Bronchial epithelial cell (primary cell): ENCODE data around the gene AQP6. TPM values are rescaled to one million over a fixed set of nuclear protein-coding genes. Genes with fewer than 3 reads are reported as not detected.

Experiments
- DNase-seq: peaks from one replicate; pipeline ENCODE4 v3.0.0-alpha.2; 2010; ENCODE audit warnings: low read depth
- FAIRE-seq: peaks from 2 replicates; lab custom pipeline; 2011; peaks lifted over from hg19 to GRCh38; lab: Jason Lieb, UNC
- H3K27me3 ChIP-seq: 2 replicates; pipeline ENCODE4 v1.5.1; 2011; ENCODE audit warnings: low read length; ENCODE audit not compliant: control insufficient read depth, insufficient read depth
- H3K36me3 ChIP-seq: 2 replicates; pipeline ENCODE4 v1.5.1; 2011; ENCODE audit warnings: low read length; ENCODE audit not compliant: control insufficient read depth, insufficient read depth
- H3K4me3 ChIP-seq: 2 replicates; pipeline ENCODE4 v1.5.1; 2011; ENCODE audit warnings: mild to moderate bottlenecking, low read depth, low read length, control low read depth
- total RNA-seq: library from RNA; depleted of rRNA; stranded (reverse); fragments of >200 nt; gene quantifications from 2 replicates; pipeline ENCODE4 v1.2.1, GENCODE V29; 2014
- TF ChIP-seq, protein P1 (sequence below): IDR thresholded peaks from 2 replicates; pipeline ENCODE4 v1.5.1; 2011; ENCODE audit warnings: mild to moderate bottlenecking, moderate library complexity, low read length, control low read depth, inconsistent platforms; ENCODE audit not compliant: insufficient read depth, severe bottlenecking

Gene AQP6
- total RNA-seq, 1 donor from 2014 or later = not detected

DNA sequence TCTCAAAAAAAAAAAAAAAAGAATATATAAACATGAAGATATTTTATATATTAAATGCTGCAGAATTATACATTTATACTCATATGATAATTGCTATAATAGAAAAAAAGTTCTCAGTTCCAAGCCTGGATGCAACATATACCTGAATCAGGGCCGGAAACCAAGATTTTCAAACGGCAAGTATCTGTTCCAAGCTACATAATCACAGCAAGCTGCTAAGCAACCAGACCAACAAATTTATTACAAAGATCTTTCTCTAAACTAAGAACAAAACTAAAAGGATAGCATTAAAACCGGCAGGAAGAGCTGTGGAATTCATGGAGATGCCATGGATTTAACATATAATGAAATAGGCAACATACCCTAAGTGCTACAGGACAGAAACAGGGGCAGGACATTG, 45.4 kb downstream of the AQP6 start:
- H3K36me3 ChIP-seq = no peaks in the 10 kb centered on the region
- no peaks in the 10 kb centered on the region for H3K27me3 ChIP-seq
- TF ChIP-seq, protein P1, sequence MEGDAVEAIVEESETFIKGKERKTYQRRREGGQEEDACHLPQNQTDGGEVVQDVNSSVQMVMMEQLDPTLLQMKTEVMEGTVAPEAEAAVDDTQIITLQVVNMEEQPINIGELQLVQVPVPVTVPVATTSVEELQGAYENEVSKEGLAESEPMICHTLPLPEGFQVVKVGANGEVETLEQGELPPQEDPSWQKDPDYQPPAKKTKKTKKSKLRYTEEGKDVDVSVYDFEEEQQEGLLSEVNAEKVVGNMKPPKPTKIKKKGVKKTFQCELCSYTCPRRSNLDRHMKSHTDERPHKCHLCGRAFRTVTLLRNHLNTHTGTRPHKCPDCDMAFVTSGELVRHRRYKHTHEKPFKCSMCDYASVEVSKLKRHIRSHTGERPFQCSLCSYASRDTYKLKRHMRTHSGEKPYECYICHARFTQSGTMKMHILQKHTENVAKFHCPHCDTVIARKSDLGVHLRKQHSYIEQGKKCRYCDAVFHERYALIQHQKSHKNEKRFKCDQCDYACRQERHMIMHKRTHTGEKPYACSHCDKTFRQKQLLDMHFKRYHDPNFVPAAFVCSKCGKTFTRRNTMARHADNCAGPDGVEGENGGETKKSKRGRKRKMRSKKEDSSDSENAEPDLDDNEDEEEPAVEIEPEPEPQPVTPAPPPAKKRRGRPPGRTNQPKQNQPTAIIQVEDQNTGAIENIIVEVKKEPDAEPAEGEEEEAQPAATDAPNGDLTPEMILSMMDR = no peak
- FAIRE-seq = no peak
- H3K4me3 ChIP-seq = no peak overlapping the region
- no peak for DNase-seq

DNA sequence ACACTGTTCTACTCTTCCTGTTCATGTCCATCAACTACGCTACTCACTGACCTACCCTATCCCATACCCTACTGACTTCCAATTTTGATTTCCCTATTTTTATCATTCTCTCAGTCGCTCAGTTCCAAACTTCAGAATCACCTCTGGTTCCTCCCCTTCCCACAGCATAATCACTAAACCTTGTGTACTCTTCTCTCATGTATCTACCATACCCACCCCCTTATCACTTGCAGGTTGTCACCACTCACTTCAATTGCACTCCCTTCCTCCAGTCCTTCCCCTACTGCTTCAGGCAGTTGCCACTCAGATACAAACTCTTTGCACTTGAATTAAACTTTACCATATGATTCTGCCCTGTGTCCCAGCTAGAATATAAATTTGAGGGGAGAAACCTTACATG, 46.2 kb downstream of the AQP6 start:
- Histone ChIP-seq H3K27me3 (no peaks in the 10 kb centered on the region), H3K36me3 (no peaks in the 10 kb centered on the region), H3K4me3 (no peak overlapping the region)
- FAIRE-seq = no peak
- DNase-seq = no peak
- TF ChIP-seq, protein P1 = no peak

DNA sequence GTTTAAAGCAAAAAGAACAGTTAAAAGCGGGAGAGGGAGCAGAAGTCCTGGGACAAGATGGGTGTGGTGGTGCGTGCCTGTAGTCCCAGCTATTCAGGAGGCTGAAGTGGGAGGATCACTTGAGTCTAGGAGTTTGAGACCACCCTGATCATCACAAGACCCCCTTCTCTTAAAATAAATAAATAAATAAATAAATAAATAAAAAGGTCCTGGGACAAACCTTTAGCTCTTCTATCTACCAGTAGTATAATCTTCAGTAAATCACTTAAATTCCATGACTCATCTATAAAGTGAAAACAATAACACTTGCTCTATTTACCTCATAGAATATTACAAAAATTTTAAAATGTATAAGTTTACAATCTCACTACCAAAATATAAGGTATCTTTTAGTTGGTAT, 46.8 kb downstream of the AQP6 start:
- FAIRE-seq = no peak
- DNase-seq = no peak
- Histone ChIP-seq H3K4me3 (no peak overlapping the region), H3K36me3 (no peaks in the 10 kb centered on the region), H3K27me3 (no peaks in the 10 kb centered on the region)
- TF ChIP-seq, protein P1 = no peak

DNA sequence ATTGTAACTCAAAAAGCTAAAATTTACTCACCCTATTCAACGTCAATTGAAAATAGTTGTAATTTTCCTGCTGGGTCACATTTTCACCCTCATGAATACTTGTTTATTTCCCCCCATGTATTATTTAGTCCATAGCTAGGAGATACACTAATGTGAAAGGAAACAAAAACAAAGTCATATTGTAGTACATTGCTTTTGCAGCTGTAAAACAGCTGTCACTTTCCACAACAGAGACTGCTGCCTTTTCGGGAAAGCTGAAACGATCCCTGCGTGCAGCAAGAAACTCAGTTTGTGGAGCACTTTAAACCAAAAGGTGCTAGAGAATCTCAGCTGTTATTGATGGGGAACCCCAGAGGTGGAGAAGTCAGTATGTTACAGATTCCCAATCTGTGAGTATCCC, 48.3 kb downstream of the AQP6 start:
- Histone ChIP-seq H3K4me3 (no peak overlapping the region), H3K27me3 (no peaks in the 10 kb centered on the region), H3K36me3 (no peaks in the 10 kb centered on the region)
- no peak for DNase-seq
- TF ChIP-seq, protein P1 = no peak
- no peak for FAIRE-seq

DNA sequence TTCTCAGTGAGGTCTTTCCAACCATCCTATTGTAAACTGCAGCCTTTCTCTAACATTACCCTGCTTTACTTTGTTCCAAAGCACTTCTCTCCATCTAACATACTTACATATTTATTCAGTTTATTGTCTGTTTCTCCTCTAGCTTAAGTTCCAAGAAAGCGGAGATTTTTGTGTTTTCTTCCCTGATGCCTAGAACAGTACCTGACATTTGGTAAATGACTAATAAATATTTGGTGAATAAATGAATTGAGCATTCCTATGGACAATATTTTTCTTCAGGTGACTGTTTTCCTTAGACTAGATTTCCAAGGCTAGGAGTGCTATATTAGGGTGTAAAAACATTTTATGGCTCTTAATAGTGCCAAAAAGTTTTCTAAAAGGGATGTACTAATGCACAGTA, 50.2 kb downstream of the AQP6 start:
- FAIRE-seq (no peak), DNase-seq (no peak)
- no peaks in the 10 kb centered on the region for H3K36me3 ChIP-seq

DNA sequence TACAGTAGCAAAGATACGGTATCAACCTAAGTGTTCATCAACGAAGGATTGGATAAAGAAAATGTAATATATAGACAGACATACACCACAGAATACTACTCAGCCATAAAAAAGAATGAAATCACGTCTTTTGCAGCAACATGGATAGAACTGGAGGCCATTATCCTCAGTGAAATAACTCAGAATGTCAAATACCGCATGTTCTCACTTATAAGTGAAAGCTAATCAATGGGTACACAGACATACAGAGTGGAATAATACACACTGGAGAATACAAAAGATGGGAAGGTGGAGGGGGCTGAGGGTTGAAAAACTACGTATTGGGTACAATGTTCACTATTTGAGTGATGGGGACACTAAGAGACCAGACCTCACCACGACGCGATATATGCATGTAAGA, 51.5 kb downstream of the AQP6 start:
- FAIRE-seq = no peak
- Histone ChIP-seq H3K36me3 (no peaks in the 10 kb centered on the region), H3K4me3 (peak overlapping the region; percentile 81), H3K27me3 (no peaks in the 10 kb centered on the region)
- no peak for DNase-seq
- TF ChIP-seq, protein P1 = no peak

More for the DNA sequence above, 50.2 kb downstream of the AQP6 start:
- Histone ChIP-seq H3K27me3 (no peaks in the 10 kb centered on the region), H3K4me3 (no peak overlapping the region)
- TF ChIP-seq, protein P1 = no peak
